ENCODE results near the gene KLHDC10.

GRCh38 chr7:130134106-130134636 is 63.8 kb downstream of the KLHDC10 start:
- TF ChIP-seq RELA (CRISPR knock-in tag; IDR thresholded peaks at IDR 0.05; ENCODE audit: borderline replicate concordance) = no peak
- no peak for TF ChIP-seq STAT6 (CRISPR knock-in tag; conservative IDR thresholded peaks at IDR 0.05; ENCODE audit: low read depth)

Measured in WTC11 (cell line).